GM13977 (cell line): ENCODE results near the gene DDI2.

Source experiments
- DNase-seq: peaks from one replicate; pipeline ENCODE4 v3.0.0; 2012; ENCODE audit warnings: low spot score
- CTCF ChIP-seq: IDR thresholded peaks from 2 replicates; pipeline ENCODE4 v1.5.1; 2012; ENCODE audit warnings: mild to moderate bottlenecking, control low read depth; ENCODE audit not compliant: insufficient read depth; ENCODE audit errors: extremely low read depth, missing control alignments
- in situ Hi-C: fragments of 300-500 bp; cut with MboI; formaldehyde crosslinking; loops from one replicate; pipeline ENCODE4 v1.12.0; 2022; ENCODE audit warnings: low sequenced_read_pairs, low pct_unique_long_range_greater_than_20kb, mixed read lengths, inconsistent platforms; ENCODE audit not compliant: unreplicated experiment

Gene DDI2

GRCh38 chr1:15656464-15656863 is 39.2 kb downstream of the DDI2 start:
- no peak for TF ChIP-seq CTCF
- in situ Hi-C loops, result no loop called here
- DNase-seq, result no peak

- in situ Hi-C loops, result no loop called here
- no peak for TF ChIP-seq CTCF
- DNase-seq, result no peak
Observed at GRCh38 chr1:15657021-15657420, 39.8 kb downstream of the DDI2 start.

- in situ Hi-C loops, result no loop called here
- TF ChIP-seq CTCF, result no peak
Observed at GRCh38 chr1:15660151-15660550, 42.9 kb downstream of the DDI2 start.

GRCh38 chr1:15662477-15662876 is 45.2 kb downstream of the DDI2 start:
- DNase-seq, result no peak
- in situ Hi-C loops, result no loop called here
- no peak for TF ChIP-seq CTCF

More at GRCh38 chr1:15660151-15660550, 42.9 kb downstream of the DDI2 start:
- no peak for DNase-seq

- DNase-seq, result no peak
- in situ Hi-C loops, result no loop called here
- TF ChIP-seq CTCF, result no peak
Observed at GRCh38 chr1:15663925-15664324, 46.7 kb downstream of the DDI2 start.

- in situ Hi-C loops, result no loop called here
- DNase-seq, result no peak
- TF ChIP-seq CTCF, result no peak
Observed at GRCh38 chr1:15667362-15667761, 50.1 kb downstream of the DDI2 start.
